AG08396 (cell line): ENCODE results near the gene RGL1.

Experiments used
- DNase-seq: peaks from one replicate; pipeline ENCODE4 v3.0.0; 2012; ENCODE audit warnings: low spot score, mixed read lengths

The RGL1 gene

DNA sequence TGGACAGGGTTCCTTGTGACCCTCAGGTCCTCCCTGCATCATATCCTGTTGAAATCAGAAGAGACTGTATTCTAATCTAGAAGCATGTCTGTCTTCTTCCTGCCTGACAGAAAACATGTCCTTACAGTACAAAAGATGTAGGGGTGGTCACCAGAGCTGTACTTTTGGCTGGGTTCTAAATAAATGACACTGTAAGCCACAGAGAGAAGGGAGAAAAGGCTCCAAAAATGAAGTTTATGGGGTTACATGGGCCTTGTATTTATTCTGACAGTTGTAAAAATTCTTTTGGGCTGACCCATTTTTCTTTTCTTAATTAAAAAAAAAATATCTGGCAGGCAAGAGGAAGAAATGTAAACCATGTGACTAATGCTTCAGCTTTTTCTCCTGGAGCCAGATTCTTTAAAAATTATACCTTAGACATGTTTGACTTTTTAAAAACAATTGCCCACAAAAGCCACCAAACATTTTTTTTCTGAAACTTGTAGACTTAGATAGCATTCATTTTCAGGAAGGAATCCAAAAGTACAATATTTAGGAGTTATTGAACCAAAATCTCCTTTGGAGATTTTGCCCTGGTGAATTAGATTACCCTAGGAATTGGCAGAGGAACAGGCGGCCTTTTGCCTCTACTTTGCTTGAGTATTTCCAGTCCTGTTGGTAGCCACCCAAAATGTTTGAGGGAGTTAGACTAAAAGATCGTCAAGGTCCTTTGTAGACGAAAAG lies 17.1 kb downstream of the RGL1 start:
- no peak for DNase-seq

GRCh38 chr1:183824291-183824690 lies 19.4 kb downstream of the RGL1 start:
- no peak for DNase-seq

DNA sequence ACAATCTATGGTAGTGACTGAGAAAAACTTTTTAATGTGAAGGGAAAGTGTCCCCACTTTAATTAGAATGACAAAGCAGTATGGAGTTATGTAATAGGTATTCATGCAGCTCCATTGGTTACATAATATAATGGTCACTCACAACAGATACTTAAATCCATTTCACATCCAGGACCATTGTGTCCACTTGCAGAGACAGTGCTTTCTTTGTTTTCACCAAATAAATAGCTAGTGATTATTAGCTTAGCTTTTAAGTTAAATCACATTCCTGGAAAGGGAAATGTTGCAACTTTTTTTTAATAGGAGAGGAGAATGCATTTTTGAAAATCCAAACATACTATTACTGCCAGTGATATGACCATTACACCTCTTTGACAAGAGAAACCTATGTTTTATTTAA lies 22.9 kb downstream of the RGL1 start:
- no peak for DNase-seq

- no peak for DNase-seq
Observed at GRCh38 chr1:183830389-183830788, 25.5 kb downstream of the RGL1 start.

DNA sequence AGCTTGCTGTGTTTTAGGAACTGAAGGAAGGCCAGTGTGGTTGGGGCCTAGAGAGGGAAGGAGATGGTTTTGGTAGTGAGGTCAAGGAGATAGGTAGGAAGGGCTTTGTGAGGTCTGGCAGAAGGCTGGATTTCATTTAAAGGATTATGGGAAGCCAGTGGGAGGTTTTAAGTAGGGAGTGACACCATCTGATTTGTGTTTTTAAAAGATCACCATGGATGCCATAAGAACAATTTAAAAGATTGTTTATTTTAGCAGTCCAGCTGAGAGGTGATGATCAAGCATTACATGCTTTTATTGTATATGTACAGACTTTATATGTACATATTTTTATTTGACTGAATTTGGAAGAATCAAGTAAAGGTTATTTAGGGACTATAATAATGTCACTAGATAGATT lies 26.4 kb downstream of the RGL1 start:
- no peak for DNase-seq

- DNase-seq: no peak
Observed at GRCh38 chr1:183832459-183832858, 27.5 kb downstream of the RGL1 start.

- DNase-seq: no peak
Observed at GRCh38 chr1:183834568-183834967, 29.6 kb downstream of the RGL1 start.

DNA sequence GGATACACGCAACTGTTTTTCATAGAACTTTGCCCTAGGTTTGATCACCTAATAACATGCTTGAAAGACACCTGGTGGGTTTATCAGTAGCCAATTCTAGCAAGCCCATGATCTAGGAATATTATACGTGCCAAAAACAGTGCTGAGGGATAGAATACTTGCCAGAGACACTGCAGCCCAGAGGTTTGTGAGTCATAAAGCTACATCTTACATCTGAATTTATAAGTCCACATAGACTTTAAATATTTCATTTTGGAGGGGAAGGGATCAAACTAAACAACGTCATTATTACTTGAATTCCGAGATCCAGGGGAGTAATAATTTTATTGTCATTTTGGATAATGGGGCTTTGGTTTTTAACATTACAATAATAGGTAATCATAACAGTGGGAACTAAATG lies 31.7 kb downstream of the RGL1 start:
- DNase-seq: no peak

GRCh38 chr1:183837062-183837461 lies 32.1 kb downstream of the RGL1 start:
- DNase-seq: no peak

- DNase-seq: no peak
Observed at GRCh38 chr1:183838221-183838620, 33.3 kb downstream of the RGL1 start.

DNA sequence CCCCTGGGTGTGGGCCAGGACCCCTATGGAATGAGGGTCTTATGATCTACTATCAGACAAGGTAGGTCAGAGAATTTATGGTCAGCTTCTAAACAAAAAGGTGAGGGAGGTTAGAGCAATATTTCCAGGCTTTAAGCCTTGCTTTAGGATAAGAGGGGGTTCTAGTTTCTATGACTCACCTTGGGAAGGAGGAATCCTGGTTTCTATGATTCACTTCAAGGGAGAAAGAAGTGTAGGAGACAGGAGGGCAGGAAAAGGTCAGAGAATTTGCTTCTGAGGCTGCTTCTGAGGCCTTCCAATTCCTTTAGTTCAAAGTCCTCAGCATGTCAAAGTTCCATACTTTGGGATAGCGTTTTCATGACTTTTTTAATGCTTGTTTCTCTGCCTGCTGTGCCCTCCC lies 35.2 kb downstream of the RGL1 start:
- no peak for DNase-seq

DNA sequence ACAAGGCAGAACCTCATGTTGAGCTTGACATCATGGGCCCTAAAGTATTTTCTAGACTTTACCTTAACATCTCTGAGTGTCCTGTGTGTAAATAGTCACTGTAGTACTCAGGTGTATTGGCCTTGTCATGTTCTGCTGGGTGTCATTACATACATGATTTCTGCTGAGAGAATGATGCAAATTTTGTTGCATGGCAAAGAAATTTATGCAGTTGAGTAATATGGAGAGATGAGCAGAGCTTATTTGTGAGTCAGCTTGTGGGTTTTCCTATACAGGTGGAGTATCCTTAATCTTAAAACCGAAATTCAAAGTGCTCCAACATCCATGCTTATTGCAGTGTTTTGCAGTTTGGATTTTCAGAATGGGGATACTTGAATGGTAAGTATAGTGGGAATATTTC lies 36.6 kb downstream of the RGL1 start:
- no peak for DNase-seq

DNA sequence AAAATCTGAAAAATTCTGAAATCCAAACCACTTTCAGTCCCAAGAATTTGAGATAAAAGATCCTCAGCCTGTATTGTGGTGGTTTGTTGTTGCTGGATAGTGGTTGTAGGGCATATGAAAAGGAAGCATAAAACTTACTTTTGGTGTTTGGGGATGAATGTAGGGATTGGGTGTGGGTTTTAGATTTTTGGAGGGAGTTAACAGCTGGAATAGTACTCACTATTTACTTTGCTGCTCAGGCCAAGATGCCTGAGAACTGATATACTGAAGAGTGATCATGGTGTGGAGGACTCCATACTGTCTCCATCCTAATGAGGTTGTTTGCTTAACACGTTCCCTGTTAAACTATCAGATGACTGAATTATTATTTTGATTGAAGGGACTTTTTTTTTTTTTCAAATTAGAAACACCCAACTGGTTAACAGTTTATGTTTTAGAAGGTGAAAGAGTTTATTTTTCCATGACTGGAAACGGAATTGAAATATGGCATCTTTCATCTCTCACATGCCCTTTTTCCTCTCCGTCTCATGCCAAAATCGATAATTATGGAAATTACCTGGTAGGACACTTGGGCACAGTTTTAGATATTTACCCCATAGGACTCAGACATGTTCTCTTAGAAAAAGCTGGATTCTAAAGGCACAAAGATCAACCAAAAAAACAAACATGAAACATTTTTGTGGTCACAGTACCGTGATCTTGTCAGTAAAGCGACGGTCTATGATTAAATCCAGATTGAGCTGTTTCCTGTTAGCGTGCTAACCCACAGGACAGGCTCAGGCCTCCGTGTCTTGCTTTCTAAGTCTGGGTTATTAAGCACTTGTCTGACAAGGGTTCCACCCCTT lies 37.3 kb downstream of the RGL1 start:
- DNase-seq: peak; percentile 71

- DNase-seq: no peak
Observed at GRCh38 chr1:183842795-183843144, 37.9 kb downstream of the RGL1 start.

DNA sequence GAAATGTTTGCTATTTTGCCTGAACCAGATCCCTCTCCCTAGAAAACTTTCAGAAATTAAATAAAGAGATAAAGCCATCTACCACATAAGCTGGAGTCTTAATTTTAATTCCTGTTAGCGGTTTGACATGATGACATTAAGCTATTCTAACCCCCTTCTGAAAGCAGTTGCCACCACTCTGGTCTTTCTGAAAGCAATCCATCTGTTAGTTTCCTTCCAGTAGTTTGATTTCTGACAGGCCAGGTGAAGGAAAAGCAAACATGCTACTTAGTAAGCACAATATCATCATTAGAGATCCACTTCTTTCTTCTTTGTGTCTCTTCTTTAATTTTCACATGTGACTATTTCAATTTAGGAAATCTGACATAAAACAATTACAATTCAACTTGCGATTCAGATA lies 39.9 kb downstream of the RGL1 start:
- DNase-seq: no peak

- peak; percentile 17 for DNase-seq
Observed at GRCh38 chr1:183845681-183846080, 40.8 kb downstream of the RGL1 start.

- DNase-seq: no peak
Observed at GRCh38 chr1:183847641-183848040, 42.7 kb downstream of the RGL1 start.

DNA sequence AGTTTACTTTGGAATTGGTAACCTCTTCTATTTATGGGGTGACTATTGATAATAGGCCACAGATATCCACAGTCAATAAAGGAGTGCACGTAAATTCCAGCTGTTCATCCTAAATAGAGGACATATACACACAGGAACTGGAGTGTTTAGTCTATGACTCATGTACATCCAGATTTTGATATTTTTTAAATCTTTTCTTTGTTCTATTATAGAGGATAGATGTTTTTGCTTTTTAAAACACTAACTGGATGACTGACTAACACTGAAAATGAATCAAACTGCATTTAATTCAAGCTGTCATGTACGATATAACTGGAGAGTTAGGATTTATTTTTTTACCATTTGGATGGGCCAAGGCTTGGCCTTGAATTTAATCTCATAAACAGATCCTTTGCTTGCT lies 45.9 kb downstream of the RGL1 start:
- DNase-seq: no peak

DNA sequence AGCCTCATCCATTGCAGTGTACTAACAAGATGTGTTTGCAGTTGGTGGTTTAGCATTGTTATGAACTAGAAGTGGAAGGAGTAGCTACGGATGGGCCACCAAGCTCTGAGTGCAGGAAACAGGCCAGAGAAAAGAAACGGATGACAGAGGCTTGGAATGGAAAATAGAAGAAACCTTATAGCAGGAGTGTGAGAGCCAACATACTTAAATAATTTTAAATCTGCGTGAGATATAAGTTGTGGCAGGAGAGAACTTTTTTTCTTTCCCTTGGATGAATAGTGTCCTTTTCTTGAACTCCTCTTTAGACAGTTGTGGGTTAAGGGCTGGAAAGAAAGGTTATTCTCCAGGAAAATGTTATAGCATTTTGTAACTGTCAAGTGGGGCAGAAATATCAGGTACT lies 54.2 kb downstream of the RGL1 start:
- DNase-seq: no peak

- DNase-seq: no peak
Observed at GRCh38 chr1:183859831-183860230, 54.9 kb downstream of the RGL1 start.

GRCh38 chr1:183862967-183863366 lies 58.0 kb downstream of the RGL1 start:
- no peak for DNase-seq

DNA sequence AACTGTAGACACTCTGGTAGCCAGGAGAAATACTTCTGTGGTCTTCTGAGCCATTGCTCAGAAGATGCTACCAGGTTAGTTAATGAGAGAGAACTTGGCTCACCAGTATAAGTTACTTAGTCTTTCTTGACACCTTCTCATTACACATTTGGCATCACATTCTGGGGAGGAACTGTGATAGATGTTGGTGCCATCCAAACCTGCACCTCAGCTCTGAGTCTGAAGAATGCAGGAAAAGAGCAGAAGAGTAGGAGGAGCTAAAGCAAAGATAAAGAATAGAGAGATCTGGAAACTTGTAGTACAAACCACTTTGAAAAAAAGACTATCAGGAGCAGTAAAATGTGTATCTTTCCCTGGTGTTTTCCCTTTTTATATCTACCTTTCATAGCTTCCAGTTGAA lies 58.9 kb downstream of the RGL1 start:
- DNase-seq: no peak

DNA sequence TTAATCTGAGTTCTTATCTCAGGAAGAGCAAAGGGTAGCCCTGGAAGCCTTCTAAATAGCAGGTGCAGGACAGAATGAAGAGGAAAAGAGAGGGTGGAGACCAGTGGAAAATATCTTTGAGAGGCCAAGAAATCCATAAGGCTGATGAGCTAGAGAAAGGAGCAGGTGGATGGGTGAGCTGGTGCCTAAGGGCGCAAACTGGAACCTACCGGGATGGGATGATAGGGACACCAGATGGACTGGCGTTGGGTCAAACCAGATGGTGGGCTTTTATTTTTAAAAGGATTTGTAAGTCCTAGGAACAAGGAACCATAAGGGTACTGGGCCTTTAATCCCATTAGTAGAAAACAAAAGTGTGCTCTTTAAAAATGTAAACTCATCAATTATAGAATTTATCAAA lies 59.7 kb downstream of the RGL1 start:
- no peak for DNase-seq

GRCh38 chr1:183869230-183869629 lies 64.3 kb downstream of the RGL1 start:
- no peak for DNase-seq
